Activated CD4-positive, alpha-beta T cell treated with anti-CD3 and anti-CD28 coated beads for 36 hours (primary cell): ENCODE results near the gene NFASC. TPM values are rescaled to one million over a fixed set of nuclear protein-coding genes. Genes with fewer than 3 reads are reported as not detected.

Source experiments
- ATAC-seq: fragments of 200-7000 bp; cut with Tn5 transposase; one replicate; pipeline ENCODE4 v1.10.0; 2021; ENCODE audit warnings: mild to moderate bottlenecking, moderate library complexity
- CTCF ChIA-PET: fragments of 350-600 bp; sonication (Branson Sonifier 250); formaldehyde crosslinking; loops from one replicate; lab custom pipeline; 2021; ENCODE audit warnings: antibody characterized with exemption; lab: Charles Lee
- POLR2A ChIA-PET: fragments of 350-600 bp; sonication (Branson Sonifier 250); formaldehyde crosslinking; loops from one replicate; lab custom pipeline; 2021; ENCODE audit warnings: antibody characterized with exemption, inconsistent platforms; lab: Charles Lee
- DNase-seq: peaks from one replicate; pipeline ENCODE4 v3.0.0-alpha.2; 2020
- H3K27ac Mint-ChIP-seq: one replicate; pipeline ENCODE4 v1.8.0; 2021; ENCODE audit warnings: mixed read lengths
- H3K27me3 Mint-ChIP-seq: one replicate; pipeline ENCODE4 v1.8.0; 2021; ENCODE audit warnings: mixed read lengths
- H3K36me3 Mint-ChIP-seq: one replicate; pipeline ENCODE4 v1.8.0; 2021; ENCODE audit warnings: low read depth, mixed read lengths
- H3K4me1 Mint-ChIP-seq: one replicate; pipeline ENCODE4 v1.8.0; 2021; ENCODE audit warnings: mixed read lengths
- H3K4me3 Mint-ChIP-seq: one replicate; pipeline ENCODE4 v1.8.0; 2021; ENCODE audit warnings: mild to moderate bottlenecking, moderate library complexity, mixed read lengths
- H3K9me3 Mint-ChIP-seq: one replicate; pipeline ENCODE4 v1.8.0; 2021; ENCODE audit warnings: low read depth, mixed read lengths
- intact Hi-C, 2 experiments: fragments of 100-400 bp; cut with DNase I in 1 of 2; cut with micrococcal nuclease in 1 of 2; formaldehyde crosslinking; loops; one replicate each; pipeline versions ENCODE4 v1.14.2 to v1.15.1; 2022 to 2024; cut with DNase I, micrococcal nuclease
- total RNA-seq, 2 experiments: library from RNA; stranded (reverse); gene quantifications; one replicate each; pipeline ENCODE4 v1.2.3, GENCODE V29; 2021

NFASC gene
- total RNA-seq, 2 experiments from 2014 or later = 0.33 to 0.48 TPM

DNA sequence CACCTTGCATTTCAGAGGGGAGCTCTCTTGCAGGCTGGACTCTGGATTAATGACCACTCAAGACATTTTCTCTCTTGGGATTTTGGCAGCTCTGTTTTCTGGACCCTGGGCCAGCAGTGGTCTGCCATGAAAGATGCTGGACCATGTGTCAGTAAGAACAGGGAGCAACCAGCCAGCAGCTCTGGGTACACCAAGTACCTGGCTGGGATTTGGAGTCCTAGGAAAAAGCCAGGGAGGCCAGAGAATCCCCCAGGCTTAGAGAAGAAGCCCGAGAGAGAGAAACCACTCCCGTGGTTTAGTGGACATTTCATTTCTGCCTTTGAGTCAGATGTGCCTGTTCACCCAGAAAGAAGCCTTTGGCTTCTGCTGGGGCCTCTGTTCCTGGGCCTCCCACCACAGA, 2.5 kb downstream of the NFASC start:
- intact Hi-C loops = no loop called here
- DNase-seq = no peak
- H3K36me3 Mint-ChIP-seq = no peaks in the 10 kb centered on the region
- no peak for ATAC-seq
- POLR2A ChIA-PET = no interaction called here
- no peaks in the 10 kb centered on the region for H3K9me3 Mint-ChIP-seq
- H3K27ac Mint-ChIP-seq = no peak overlapping the region
- no peaks in the 10 kb centered on the region for H3K4me1 Mint-ChIP-seq
- CTCF ChIA-PET = interaction anchor here (0.6 kb wide), 1 partner anchor 202 kb away, joined by 4 read pairs; no protein-coding TSS in a partner anchor
- peaks cover 13% of the 10 kb centered on the region for H3K27me3 Mint-ChIP-seq
- H3K4me3 Mint-ChIP-seq = no peak overlapping the region

DNA sequence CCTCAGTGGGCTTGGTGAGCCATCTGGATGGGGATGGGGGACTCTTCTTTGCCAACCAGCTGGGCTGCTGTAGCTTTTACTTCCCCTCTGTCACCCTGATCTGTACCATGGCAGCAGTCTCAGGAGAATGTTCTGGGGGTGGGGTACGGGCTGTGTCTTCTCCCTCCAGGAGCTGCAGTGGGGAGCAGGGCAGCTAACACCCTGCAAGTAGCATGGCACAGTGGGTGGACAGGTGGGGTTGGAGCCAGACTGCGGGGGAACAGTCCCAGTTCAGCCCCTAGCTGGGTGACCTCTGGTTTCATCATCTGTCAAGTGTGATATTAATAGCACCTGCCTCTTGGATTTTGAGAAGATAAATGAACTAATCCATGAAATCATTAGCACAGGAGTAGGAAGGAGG, 3.1 kb downstream of the NFASC start:
- Mint-ChIP-seq H3K4me1 (no peaks in the 10 kb centered on the region), H3K9me3 (no peaks in the 10 kb centered on the region), H3K36me3 (no peaks in the 10 kb centered on the region), H3K27me3 (peaks cover 16% of the 10 kb centered on the region), H3K27ac (no peak overlapping the region), H3K4me3 (no peak overlapping the region)
- intact Hi-C loops = no loop called here
- ChIA-PET POLR2A (no interaction called here), CTCF (interaction anchor here (0.6 kb wide), 1 partner anchor 203 kb away, joined by 4 read pairs; no protein-coding TSS in a partner anchor)
- DNase-seq = no peak
- no peak for ATAC-seq

DNA sequence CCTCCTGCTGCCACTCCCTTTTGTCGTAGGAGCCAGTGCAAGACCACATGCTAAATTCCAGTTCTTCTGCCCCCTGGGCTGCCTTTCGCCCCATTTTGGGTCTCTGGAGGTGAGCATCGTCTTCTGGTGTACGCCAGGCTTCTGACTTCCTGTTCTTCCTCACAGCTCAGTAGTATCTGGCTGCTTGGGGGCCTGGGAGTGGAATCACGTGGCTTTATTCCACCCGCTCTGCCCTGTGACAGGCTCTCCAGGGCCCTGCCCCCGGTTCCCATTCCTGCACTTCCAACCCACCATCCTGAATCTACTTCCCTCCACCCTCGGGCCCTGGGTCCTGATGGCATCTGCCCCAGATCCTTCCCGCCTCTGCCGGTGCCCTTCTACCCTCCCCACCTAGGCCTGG, 3.6 kb downstream of the NFASC start:
- no peaks in the 10 kb centered on the region for H3K36me3 Mint-ChIP-seq
- no peaks in the 10 kb centered on the region for H3K4me1 Mint-ChIP-seq
- H3K27ac Mint-ChIP-seq = no peak overlapping the region
- no peak overlapping the region for H3K4me3 Mint-ChIP-seq
- H3K9me3 Mint-ChIP-seq = no peaks in the 10 kb centered on the region
- intact Hi-C loops = no loop called here
- ChIA-PET POLR2A (no interaction called here), CTCF (no interaction called here)
- DNase-seq (no peak), ATAC-seq (no peak)
- peaks cover 17% of the 10 kb centered on the region for H3K27me3 Mint-ChIP-seq

DNA sequence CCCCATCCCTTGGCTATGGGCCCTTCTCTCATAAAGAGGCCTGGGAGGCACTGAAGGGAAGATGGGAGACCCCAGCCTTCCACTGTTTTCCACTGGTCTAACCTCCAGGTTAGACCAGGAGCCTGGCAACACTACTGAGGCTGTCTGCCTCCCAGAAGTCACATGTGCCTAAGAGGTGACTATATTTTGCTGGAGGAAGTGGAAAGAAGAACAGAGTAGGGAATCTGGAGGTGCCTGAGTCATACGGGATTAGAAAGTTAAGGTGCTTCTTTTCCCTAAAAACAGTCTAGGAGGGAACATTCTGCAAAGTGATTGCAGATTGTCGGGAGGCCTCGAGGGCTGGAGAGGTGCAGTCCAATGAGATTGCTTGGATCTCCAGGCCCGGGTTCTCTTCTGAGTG, 4.6 kb downstream of the NFASC start:
- ChIA-PET POLR2A (no interaction called here), CTCF (no interaction called here)
- ATAC-seq (no peak), DNase-seq (no peak)
- H3K4me3 Mint-ChIP-seq = no peak overlapping the region
- no peaks in the 10 kb centered on the region for H3K4me1 Mint-ChIP-seq
- peaks cover 16% of the 10 kb centered on the region for H3K27me3 Mint-ChIP-seq
- no peak overlapping the region for H3K27ac Mint-ChIP-seq
- intact Hi-C loops = no loop called here
- H3K36me3 Mint-ChIP-seq = no peaks in the 10 kb centered on the region
- H3K9me3 Mint-ChIP-seq = no peaks in the 10 kb centered on the region

DNA sequence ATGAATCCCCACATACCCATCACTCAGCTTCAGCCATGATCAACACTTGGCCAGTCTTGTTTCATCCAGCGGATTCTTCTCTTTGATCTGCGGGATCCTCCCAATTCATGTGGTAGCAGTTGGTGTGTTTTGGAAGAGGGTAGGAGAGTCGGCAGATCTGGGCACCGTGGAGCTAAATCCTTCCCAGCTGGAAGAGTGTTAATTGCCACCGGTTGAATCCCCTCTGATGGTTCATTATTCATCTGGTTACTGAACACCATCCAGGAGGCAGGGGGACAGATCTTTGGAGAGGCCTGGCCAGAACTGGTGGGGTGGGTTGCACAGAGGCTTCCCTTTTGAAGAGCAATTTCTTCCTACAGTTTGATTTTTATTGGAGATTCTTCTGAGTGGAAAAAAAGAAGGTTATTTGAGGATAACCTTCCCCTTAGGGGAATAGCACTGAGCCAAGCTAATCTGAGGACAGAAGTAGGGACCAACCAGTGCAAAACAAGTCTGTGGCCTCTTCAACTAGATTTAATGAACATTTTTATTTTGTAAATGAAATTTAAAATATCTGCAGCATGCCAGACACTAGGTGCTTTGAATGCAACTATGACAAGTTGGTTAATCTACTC, 8.1 kb downstream of the NFASC start:
- no peak overlapping the region for H3K4me3 Mint-ChIP-seq
- intact Hi-C loops = no loop called here
- peaks cover 16% of the 10 kb centered on the region for H3K27me3 Mint-ChIP-seq
- H3K27ac Mint-ChIP-seq = no peak overlapping the region
- ATAC-seq (no peak), DNase-seq (no peak)
- ChIA-PET POLR2A (no interaction called here), CTCF (interaction anchor here (0.5 kb wide), 1 partner anchor 210 kb away, joined by 3 read pairs; no protein-coding TSS in a partner anchor)
- H3K9me3 Mint-ChIP-seq = no peaks in the 10 kb centered on the region
- H3K4me1 Mint-ChIP-seq = no peaks in the 10 kb centered on the region
- no peaks in the 10 kb centered on the region for H3K36me3 Mint-ChIP-seq

DNA sequence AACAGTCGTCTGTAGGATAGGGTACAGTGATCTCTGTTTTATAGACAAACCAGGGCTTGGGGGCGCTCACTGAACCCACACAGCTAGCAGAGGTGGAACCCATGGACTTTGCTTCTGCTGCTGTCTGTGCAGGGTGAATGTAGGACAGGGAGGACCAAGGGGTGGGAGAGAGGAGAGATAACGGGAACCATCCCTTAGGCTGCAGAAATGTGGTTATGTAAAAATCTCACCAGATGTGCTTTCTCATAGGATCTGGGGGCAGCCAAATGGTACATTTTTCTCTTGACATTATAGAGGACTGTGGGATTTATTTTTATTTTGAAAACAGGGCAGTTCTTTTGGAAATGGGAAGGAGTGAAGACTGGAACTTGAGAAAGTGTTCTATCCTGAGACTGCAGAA, 8.7 kb downstream of the NFASC start:
- no peak for ATAC-seq
- CTCF ChIA-PET = interaction anchor here (0.5 to 0.8 kb wide), 2 partner anchors 73 to 211 kb away, joined by 3 read pairs; no protein-coding TSS in a partner anchor
- H3K36me3 Mint-ChIP-seq = no peaks in the 10 kb centered on the region
- no peak for DNase-seq
- H3K9me3 Mint-ChIP-seq = no peaks in the 10 kb centered on the region
- POLR2A ChIA-PET = no interaction called here
- intact Hi-C loops = no loop called here
- H3K4me1 Mint-ChIP-seq = no peaks in the 10 kb centered on the region
- H3K27ac Mint-ChIP-seq = no peak overlapping the region
- H3K27me3 Mint-ChIP-seq = peaks cover 15% of the 10 kb centered on the region
- no peak overlapping the region for H3K4me3 Mint-ChIP-seq

DNA sequence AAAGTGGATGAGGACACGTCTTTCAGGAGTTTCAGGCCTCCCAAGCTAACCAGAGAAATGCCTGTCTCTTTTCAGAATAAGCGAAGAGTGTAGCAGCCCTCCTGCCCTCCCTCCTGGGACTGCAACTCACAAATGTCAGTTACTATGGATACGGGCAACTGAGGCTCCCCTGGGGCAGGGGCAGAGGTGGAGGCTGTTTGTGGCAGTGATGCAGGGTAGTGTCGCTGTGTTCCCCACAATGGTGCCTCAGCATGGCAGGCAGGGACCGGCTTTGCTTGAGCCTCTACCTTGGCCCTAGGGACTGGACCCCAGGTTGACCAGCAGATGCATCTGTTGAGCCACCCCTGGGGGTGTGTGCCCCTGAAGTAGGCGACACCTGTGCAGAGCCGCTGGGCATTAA, 10.2 kb downstream of the NFASC start:
- DNase-seq (no peak), ATAC-seq (no peak)
- CTCF ChIA-PET = no interaction called here
- no peaks in the 10 kb centered on the region for H3K4me1 Mint-ChIP-seq
- no peak overlapping the region for H3K4me3 Mint-ChIP-seq
- intact Hi-C loops = no loop called here
- H3K27ac Mint-ChIP-seq = no peak overlapping the region
- no peaks in the 10 kb centered on the region for H3K36me3 Mint-ChIP-seq
- POLR2A ChIA-PET = no interaction called here
- H3K27me3 Mint-ChIP-seq = peaks cover 17% of the 10 kb centered on the region
- H3K9me3 Mint-ChIP-seq = no peaks in the 10 kb centered on the region

DNA sequence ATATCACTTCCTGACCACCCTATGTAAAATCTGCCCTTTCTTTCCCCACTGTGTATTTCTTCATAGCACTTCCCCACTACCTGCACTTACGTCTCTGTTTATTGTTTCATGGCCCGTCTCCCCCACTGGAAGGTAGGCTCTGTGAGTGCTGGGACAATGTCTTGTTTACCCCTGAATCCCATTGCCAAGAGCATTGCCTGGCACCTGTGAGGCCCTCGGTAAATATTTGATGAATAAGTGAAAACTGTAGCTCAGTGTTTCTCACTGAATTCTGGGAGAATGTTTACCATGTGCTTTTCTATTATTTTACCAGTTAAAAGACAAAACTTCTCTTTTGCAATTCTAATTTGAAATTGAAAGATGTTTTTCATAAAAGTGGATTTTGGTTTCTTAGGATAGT, 11.8 kb downstream of the NFASC start:
- intact Hi-C loops = no loop called here
- POLR2A ChIA-PET = no interaction called here
- Mint-ChIP-seq H3K36me3 (no peaks in the 10 kb centered on the region), H3K4me1 (no peaks in the 10 kb centered on the region), H3K9me3 (no peaks in the 10 kb centered on the region), H3K4me3 (no peak overlapping the region), H3K27me3 (peaks cover 12% of the 10 kb centered on the region), H3K27ac (no peak overlapping the region)
- DNase-seq = no peak
- no peak for ATAC-seq
- CTCF ChIA-PET = interaction anchor here (0.8 kb wide), 1 partner anchor 121 kb away, joined by 3 read pairs; no protein-coding TSS in a partner anchor

DNA sequence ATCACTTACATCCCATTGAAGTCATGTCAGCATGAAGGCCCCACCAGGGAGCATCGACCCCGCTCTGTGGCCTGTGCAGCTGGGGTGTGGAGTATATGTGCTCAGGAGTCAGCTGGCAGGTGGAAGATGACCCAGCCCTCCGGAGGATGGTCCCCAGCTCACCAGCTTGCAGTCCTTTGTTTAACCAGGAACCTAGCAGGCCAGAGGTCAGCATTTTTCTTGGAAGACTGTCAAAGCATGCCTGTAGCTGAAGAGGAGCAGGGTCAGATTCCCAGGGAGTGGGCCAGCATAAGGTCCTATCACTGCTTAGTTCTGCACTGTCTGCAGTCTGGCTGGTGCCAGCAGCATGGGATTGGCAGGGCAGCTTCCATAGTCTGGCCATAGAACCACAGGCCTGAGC, 12.7 kb downstream of the NFASC start:
- POLR2A ChIA-PET = no interaction called here
- ATAC-seq = no peak
- intact Hi-C loops = no loop called here
- H3K27ac Mint-ChIP-seq = no peak overlapping the region
- no peaks in the 10 kb centered on the region for H3K4me1 Mint-ChIP-seq
- CTCF ChIA-PET = interaction anchor here (0.7 kb wide), 1 partner anchor 11 kb away, joined by 3 read pairs; no protein-coding TSS in a partner anchor
- no peak for DNase-seq
- H3K9me3 Mint-ChIP-seq = no peaks in the 10 kb centered on the region
- H3K4me3 Mint-ChIP-seq = no peak overlapping the region
- H3K27me3 Mint-ChIP-seq = peaks cover 16% of the 10 kb centered on the region
- no peaks in the 10 kb centered on the region for H3K36me3 Mint-ChIP-seq

DNA sequence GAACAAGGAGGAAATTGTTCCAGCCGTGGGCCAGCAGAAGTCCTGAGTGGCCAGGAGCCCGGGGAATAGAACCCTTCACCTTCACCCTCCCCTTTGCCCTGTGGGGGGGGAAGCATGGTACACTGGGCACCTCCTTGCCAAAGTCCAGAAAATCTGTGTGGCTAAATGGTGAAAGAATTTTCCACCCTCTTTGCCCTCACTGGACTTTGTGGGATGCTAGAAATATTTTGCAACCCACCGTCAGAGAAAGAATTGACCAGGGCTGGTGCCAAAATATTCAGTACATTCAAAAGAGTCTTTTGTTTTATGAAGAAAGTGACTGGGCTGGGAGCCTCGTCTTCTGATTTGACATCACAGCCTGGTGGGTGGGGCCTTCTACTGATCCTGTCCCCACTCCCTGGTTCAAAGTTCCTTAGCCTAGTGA, 14.6 kb downstream of the NFASC start:
- intact Hi-C loops = no loop called here
- Mint-ChIP-seq H3K36me3 (no peaks in the 10 kb centered on the region), H3K27me3 (peaks cover 10% of the 10 kb centered on the region), H3K4me1 (no peaks in the 10 kb centered on the region), H3K9me3 (no peaks in the 10 kb centered on the region), H3K4me3 (no peak overlapping the region), H3K27ac (no peak overlapping the region)
- no peak for ATAC-seq
- ChIA-PET POLR2A (no interaction called here), CTCF (interaction anchor here (1.0 kb wide), 1 partner anchor 78 kb away, joined by 4 read pairs; no protein-coding TSS in a partner anchor)
- no peak for DNase-seq

DNA sequence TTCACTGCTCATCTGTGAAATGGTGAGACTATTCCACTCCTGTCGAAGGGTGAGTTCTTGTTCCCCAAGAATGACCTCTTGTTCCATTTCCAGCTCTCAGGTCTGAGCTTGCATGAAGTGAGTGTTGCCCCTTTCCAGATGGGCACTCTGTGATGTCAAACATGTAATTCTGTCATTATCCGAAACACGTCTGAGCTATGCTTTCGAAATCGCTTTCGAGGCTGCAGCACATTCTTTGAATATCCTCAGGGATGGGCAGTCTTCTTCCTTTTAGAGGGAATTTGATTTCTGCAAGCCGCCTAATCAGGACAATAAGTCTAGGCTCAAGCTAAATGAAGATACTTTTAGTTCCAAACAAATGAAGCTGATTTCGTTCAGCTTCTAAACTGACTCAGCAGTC, 15.1 kb downstream of the NFASC start:
- Mint-ChIP-seq H3K4me1 (no peaks in the 10 kb centered on the region), H3K4me3 (no peak overlapping the region), H3K9me3 (no peaks in the 10 kb centered on the region), H3K36me3 (no peaks in the 10 kb centered on the region), H3K27ac (no peak overlapping the region), H3K27me3 (peaks cover 10% of the 10 kb centered on the region)
- CTCF ChIA-PET = interaction anchor here (0.6 to 1.0 kb wide), 3 partner anchors 79 to 439 kb away, joined by 3 to 4 read pairs (median 3); no protein-coding TSS in a partner anchor
- no peak for DNase-seq
- intact Hi-C loops = no loop called here
- no peak for ATAC-seq
- POLR2A ChIA-PET = no interaction called here

DNA sequence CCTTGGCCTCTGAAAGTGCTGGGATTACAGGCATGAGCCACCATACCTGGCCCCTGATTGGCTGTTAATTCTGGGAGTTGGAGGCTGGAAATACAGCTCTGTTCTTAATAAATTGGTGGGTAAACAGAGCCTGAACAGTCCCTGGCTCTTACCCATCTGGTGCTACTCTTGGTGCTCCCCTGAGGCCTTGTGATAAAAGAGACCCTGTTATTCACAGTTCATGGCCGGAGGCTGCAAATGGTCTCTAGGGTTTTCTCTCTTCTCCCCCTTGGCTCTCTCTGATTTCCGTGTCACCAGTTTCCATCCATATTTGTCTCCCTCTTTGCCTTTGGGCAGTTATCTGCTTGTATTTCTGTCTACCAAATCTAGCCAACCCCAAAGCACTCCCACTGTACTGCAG, 17.2 kb downstream of the NFASC start:
- intact Hi-C loops = no loop called here
- Mint-ChIP-seq H3K9me3 (no peaks in the 10 kb centered on the region), H3K27me3 (peaks cover 15% of the 10 kb centered on the region), H3K4me3 (no peak overlapping the region), H3K27ac (no peak overlapping the region), H3K4me1 (no peaks in the 10 kb centered on the region), H3K36me3 (no peaks in the 10 kb centered on the region)
- CTCF ChIA-PET = no interaction called here
- DNase-seq (no peak), ATAC-seq (no peak)
- POLR2A ChIA-PET = no interaction called here
